ENCODE data around the gene TSSC4.

TSSC4 gene

DNA sequence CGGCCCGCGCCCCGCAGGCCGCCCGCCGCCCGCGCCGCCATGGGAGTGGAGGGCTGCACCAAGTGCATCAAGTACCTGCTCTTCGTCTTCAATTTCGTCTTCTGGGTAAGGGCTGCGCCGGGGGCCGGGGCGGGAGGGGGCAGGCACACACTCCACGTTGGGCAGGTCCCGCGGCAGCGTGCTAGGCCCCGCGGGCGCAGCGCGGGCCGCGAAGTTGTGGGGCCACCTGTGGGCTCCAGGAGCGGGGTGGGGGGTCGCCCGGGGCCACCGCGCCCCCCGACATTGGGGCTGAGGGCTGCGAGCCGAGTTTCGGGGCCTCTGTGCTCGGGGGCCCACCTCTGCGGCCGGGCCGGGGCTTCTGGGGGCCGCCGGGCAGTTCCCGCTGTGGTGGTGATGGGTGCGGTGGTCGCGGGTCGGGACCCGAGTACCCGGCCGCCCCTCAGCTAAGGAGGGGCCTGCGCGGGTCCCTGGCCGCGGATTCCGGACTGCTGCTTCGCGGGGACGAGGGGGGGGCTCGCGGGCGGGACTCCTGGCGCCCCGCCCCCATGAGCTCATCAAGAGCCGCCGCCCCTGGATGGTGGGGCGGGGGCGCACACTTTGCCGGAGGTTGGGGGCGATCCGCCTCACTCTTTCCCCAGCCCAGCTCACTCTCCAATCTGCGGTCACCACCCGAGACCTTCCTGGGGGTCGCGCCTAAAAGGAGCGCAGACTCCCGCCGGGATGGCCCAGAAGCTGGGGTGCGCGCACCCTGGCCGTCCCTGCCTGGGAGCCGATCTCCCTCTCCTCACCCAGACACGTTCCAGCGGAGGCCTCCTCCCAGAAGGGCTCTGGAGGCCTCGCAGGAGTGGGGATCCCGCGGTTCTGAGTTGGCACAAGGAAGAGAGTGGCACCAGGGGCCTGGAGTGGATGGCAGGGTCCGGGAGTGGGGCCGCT, 22.8 kb upstream of the TSSC4 start:
- peak; percentile 48 for DNase-seq (ENCODE audit: low read depth)
- peak overlapping the region; percentile 97 for H3K4me3 ChIP-seq (ENCODE audit: low read length)
- TF ChIP-seq, protein P1, sequence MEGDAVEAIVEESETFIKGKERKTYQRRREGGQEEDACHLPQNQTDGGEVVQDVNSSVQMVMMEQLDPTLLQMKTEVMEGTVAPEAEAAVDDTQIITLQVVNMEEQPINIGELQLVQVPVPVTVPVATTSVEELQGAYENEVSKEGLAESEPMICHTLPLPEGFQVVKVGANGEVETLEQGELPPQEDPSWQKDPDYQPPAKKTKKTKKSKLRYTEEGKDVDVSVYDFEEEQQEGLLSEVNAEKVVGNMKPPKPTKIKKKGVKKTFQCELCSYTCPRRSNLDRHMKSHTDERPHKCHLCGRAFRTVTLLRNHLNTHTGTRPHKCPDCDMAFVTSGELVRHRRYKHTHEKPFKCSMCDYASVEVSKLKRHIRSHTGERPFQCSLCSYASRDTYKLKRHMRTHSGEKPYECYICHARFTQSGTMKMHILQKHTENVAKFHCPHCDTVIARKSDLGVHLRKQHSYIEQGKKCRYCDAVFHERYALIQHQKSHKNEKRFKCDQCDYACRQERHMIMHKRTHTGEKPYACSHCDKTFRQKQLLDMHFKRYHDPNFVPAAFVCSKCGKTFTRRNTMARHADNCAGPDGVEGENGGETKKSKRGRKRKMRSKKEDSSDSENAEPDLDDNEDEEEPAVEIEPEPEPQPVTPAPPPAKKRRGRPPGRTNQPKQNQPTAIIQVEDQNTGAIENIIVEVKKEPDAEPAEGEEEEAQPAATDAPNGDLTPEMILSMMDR (conservative IDR thresholded peaks at IDR 0.05; ENCODE audit: low read length) = no peak

DNA sequence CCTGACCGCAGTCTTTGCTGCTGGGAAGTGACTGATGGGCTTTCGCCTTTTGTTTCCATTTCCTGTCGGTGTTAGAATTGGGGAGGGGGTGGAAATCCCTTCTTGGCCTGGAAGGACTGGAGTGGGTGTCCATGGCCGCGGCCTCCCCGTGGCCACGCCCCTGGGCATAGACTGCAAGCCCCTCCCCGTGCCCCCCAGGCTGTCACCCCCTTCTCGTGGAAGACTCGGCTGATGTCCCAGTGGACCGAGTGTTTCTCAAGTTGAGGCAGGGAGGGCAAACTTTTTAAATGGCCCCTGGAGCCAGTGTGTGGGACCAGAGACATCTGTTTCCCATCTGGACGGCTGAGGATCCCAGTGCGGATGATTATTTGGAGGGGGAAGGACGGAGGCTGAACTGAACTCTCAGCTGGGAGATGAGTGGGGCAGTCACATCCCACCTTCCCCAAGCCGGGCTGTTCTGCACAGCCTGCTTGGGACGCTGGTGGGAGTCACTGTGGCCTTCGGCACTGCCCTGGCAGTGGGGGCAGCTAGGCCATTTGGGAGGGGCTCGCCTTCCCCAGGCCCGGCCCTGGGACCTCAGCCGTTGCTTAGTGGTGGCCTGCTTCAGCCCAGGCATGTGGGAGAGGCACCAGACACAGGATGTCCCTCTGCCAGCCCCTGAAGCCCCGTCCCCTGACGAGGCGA, 21.9 kb upstream of the TSSC4 start:
- DNase-seq (ENCODE audit: low read depth) = peak; percentile 89
- TF ChIP-seq, protein P1 (conservative IDR thresholded peaks at IDR 0.05; ENCODE audit: low read length) = no peak

DNA sequence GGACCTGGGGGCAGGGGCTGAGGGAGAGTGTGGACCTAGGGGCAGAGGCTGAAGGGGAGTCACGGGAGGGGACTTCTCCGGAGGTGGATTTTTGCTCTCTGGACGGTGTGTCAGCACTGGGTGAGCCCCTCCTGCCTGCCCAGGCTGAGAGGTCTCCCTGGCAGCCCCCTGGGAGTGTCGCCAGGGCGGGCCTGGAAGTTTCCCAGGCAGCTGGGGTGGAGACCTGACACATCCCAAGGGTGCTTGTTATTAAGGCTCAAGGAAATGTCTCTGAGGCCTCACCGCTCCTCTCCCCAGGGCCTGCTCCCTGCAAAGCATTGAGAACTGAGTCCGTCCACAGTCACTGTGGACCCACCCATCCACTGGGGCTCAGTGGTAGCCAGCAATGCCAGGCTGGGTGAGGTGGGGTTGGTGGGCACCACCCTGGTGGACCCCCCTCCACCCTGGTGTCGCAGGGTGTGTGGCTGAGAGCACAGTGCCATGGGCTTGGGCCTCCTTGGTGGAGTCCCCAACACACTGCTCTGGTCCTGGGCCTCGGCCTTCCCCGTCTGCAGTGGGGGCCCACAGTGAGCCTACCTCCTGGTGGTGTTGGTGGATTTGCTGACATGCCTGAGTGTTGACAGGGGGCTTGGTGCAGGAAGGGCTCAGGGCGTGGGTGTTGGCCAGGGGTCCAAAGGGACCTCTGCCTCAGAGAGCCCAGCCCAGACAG, 20.9 kb upstream of the TSSC4 start:
- DNase-seq (ENCODE audit: low read depth) = no peak
- TF ChIP-seq, protein P1 (conservative IDR thresholded peaks at IDR 0.05; ENCODE audit: low read length) = no peak
- peak overlapping the region; percentile 97 for H3K4me3 ChIP-seq (ENCODE audit: low read length)

More for the DNA sequence above, 21.9 kb upstream of the TSSC4 start:
- H3K4me3 ChIP-seq (ENCODE audit: low read length) = peak overlapping the region; percentile 97

GRCh38 chr11:2380396-2380795, 20.2 kb upstream of the TSSC4 start:
- peak overlapping the region; percentile 97 for H3K4me3 ChIP-seq (ENCODE audit: low read length)
- DNase-seq (ENCODE audit: low read depth) = no peak
- TF ChIP-seq, protein P1 (conservative IDR thresholded peaks at IDR 0.05; ENCODE audit: low read length) = no peak

DNA sequence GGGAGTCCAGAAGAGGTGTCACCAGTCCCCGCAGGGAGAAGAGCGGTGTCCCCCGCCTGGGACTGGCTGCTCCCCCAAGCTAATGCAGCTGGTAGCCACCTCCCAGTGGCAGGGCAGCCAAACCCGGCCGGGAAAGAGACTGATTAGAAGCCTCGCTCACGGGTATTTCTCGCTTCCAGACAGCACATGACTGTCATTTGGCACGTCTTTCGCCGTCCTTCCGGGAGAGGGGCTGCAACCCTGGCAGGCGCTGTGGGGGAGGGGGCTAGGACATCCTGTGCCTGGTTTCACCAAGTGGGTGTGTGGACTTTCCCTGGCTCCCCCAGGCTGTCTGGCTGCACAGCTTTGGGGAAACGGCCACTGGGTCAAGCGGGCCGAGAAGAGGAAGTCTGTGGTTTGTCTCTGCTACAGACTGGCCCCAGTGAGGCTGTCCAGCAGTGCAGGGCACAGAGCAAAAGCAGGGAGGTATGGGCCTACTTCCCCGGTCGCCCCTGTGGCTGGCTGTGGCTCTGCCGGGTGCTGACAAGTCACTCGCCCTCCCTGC, 19.7 kb upstream of the TSSC4 start:
- no peak for DNase-seq (ENCODE audit: low read depth)
- H3K4me3 ChIP-seq (ENCODE audit: low read length) = peak overlapping the region; percentile 97

GRCh38 chr11:2381494-2382128, 18.9 kb upstream of the TSSC4 start:
- H3K4me3 ChIP-seq (ENCODE audit: low read length) = no peak overlapping the region
- DNase-seq (ENCODE audit: low read depth) = no peak
- TF ChIP-seq, protein P1 (conservative IDR thresholded peaks at IDR 0.05; ENCODE audit: low read length) = no peak

More for the DNA sequence above, 19.7 kb upstream of the TSSC4 start:
- TF ChIP-seq, protein P1 (conservative IDR thresholded peaks at IDR 0.05; ENCODE audit: low read length) = no peak

Measured in AG10803 (cell line).